ENCODE measurements around the gene VEGFA.

VEGFA gene

DNA sequence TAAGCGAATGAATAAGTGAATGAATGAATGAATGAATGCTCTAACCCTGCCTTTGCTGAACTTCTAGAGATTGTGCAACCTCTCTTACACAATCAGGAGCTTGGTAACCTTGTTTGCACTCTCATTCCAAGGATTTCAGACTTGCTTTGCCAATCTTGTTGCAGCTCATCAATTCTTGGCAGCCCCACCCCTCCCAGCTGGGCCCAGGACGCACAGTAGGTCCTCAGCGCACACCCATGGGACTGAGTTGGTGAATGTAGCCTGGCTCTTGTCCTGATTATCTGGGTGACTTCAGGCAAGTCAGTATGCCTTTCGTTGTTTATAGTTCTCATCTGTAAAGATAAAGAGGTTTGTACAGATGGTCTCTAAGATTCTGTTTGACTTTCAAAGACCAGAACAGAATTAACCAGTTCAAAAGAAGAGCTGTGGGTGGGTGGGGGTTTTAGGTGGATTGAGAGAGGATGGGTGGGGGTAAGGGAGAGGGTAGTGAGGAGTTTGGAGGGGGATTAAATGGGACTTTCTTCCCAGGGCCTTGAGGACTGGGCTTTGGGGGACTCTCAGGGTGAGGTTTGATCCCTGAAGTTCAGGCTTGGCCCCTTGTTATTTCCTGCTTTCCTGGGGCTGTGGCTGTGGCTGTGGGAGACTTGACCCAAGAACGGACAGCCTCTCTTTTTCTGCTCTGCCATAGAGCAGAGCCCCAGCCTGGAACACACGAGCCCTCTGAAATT lies 33.2 kb downstream of the VEGFA start:
- TF ChIP-seq CTCF (IDR thresholded peaks at IDR 0.05; ENCODE audit: control insufficient read depth, insufficient read depth, low read depth, low read length, missing control alignments) = no peak
- no peak overlapping the region for H3K4me3 ChIP-seq (ENCODE audit: control insufficient read depth, low read depth, low read length)
- DNase-seq (ENCODE audit: low read depth) = no peak

DNA sequence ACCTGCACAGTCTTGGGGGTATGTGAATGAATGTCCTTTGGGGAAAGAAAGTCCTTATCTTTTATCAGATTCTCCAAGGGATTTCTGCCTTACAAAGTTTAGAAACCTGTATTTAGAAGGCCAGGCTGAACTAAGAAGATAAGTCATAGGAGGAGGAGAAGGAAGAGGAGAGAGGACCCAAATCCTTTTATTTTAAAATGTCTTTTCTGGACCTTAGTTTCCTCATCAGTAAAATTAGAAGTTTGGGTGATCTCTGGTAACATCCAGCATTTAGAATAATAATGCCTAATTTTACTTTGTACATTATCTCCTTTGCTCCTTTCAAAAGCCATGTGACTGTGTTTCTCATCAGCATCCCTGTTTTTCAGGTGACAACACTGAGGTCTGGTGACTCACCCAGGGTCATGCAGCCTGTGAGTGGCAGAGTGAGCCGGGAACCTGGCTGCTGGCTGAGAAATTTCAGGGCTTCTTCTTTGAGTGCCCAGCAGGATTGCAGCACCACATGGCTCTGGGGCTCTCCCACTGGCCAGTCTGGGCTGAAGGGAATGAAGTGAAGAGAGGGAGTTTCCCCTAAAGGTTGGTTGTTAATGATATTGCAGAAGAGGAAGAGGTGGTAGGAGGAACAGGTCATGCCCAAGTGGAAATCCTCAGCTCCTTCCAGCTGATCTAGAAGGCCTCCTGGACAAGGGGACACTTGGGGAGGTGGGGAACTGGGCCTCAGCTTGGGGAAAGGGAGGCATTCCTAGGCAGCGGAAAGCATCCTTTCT lies 34.0 kb downstream of the VEGFA start:
- no peak for TF ChIP-seq CTCF (IDR thresholded peaks at IDR 0.05; ENCODE audit: control insufficient read depth, insufficient read depth, low read depth, low read length, missing control alignments)
- no peak overlapping the region for H3K4me3 ChIP-seq (ENCODE audit: control insufficient read depth, low read depth, low read length)
- DNase-seq (ENCODE audit: low read depth) = no peak

DNA sequence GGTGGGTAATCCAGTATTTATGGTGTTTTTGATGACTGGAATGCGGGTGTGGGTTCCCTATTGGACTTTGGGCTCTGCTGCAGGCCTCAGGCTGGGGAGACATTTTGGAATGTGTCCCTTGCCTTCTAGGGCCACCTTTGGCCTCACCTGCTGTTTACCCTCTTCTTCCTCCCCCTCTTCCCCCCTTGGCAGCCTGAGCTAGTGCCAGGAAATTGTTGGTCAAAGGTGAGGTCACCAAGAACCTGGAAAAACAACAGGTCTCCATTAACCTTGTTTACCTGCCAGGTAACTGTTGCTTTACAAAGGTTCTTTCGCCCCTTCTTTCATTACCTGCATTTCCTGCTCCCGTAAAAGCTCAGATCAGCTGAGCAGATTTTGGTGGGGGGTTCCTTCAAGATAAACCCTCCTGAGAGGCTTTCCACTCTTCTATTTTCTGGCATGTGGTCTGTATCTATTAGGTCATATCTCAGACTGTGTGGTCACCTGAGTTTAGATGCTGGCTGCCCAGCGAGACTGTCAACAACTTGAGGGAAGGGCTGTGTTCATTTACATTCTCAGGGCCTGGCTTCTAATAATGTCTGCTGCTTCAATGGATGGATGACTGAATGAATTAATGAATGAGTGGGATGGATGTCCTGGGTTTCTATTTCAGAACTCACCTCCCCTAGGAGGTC lies 34.7 kb downstream of the VEGFA start:
- H3K4me3 ChIP-seq (ENCODE audit: control insufficient read depth, low read depth, low read length) = no peak overlapping the region
- no peak for DNase-seq (ENCODE audit: low read depth)
- TF ChIP-seq CTCF (IDR thresholded peaks at IDR 0.05; ENCODE audit: control insufficient read depth, insufficient read depth, low read depth, low read length, missing control alignments) = no peak

GRCh38 chr6:43805699-43806042 lies 35.7 kb downstream of the VEGFA start:
- TF ChIP-seq CTCF (IDR thresholded peaks at IDR 0.05; ENCODE audit: control insufficient read depth, insufficient read depth, low read depth, low read length, missing control alignments) = no peak
- no peak overlapping the region for H3K4me3 ChIP-seq (ENCODE audit: control insufficient read depth, low read depth, low read length)
- DNase-seq (ENCODE audit: low read depth) = no peak

- no peak overlapping the region for H3K4me3 ChIP-seq (ENCODE audit: control insufficient read depth, low read depth, low read length)
- no peak for TF ChIP-seq CTCF (IDR thresholded peaks at IDR 0.05; ENCODE audit: control insufficient read depth, insufficient read depth, low read depth, low read length, missing control alignments)
- DNase-seq (ENCODE audit: low read depth) = no peak
Measured at GRCh38 chr6:43806043-43806757, 36.2 kb downstream of the VEGFA start.

- TF ChIP-seq CTCF (IDR thresholded peaks at IDR 0.05; ENCODE audit: control insufficient read depth, insufficient read depth, low read depth, low read length, missing control alignments) = no peak
- no peak overlapping the region for H3K4me3 ChIP-seq (ENCODE audit: control insufficient read depth, low read depth, low read length)
- no peak for DNase-seq (ENCODE audit: low read depth)
Measured at GRCh38 chr6:43806758-43807227, 36.8 kb downstream of the VEGFA start.
